Upper lobe of left lung (tissue), 6 donors: Measurements from ENCODE around the gene SPTBN1. TPM values are rescaled to one million over a fixed set of nuclear protein-coding genes. Genes with fewer than 3 reads are reported as not detected.

Source experiments
- ATAC-seq, 2 donors: fragments of 200-7000 bp; cut with Tn5 transposase; one replicate each; pipeline ENCODE4 v1.9.1; 2022; ENCODE audit warnings: mild to moderate bottlenecking in 2 of 2, moderate library complexity in 2 of 2; ENCODE audit not compliant: low FRiP score in 2 of 2
- DNase-seq, 2 donors: peaks; one replicate each; pipeline ENCODE4 v3.0.0-alpha.2; 2019 to 2020
- H3K27ac ChIP-seq, 4 donors: fragments of 200-600 bp; sonication (generic); one replicate each; pipeline ENCODE4 v1.5.1; 2016 to 2019
- H3K27me3 ChIP-seq, 4 donors: fragments of 200-600 bp; sonication (generic); one replicate each; pipeline ENCODE4 v1.5.1; 2017 to 2019
- H3K36me3 ChIP-seq, 4 donors: fragments of 200-600 bp; sonication (generic); one replicate each; pipeline ENCODE4 v1.5.1; 2016 to 2019
- H3K4me1 ChIP-seq, 4 donors: fragments of 200-600 bp; sonication (generic); one replicate each; pipeline ENCODE4 v1.5.1; 2018 to 2019
- H3K4me3 ChIP-seq, 4 donors: fragments of 200-600 bp; sonication (generic); one replicate each; pipeline ENCODE4 v1.5.1; 2017 to 2019; ENCODE audit warnings: mild to moderate bottlenecking in 2 of 4, moderate library complexity in 1 of 4
- H3K9me3 ChIP-seq, 4 donors: fragments of 200-600 bp; sonication (generic); one replicate each; pipeline ENCODE4 v1.5.1; 2018 to 2019
- CTCF ChIP-seq, 6 experiments: fragments of 450-650 bp in 4 of 6; fragments of 200-600 bp in 2 of 6; sonication (generic) in 2 of 6; IDR thresholded peaks; one replicate each; pipeline ENCODE4 v1.5.1; 2016 to 2019; ENCODE audit warnings: antibody characterized with exemption in 6 of 6
- EP300 ChIP-seq, 4 donors: sonication (generic); formaldehyde crosslinking; IDR thresholded peaks; one replicate each; pipeline ENCODE4 v1.5.1; 2017; ENCODE audit warnings: antibody characterized with exemption in 4 of 4, control low read depth in 2 of 4
- POLR2A ChIP-seq, 4 donors: fragments of 450-650 bp; IDR thresholded peaks; one replicate each; pipeline ENCODE4 v1.5.1; 2016 to 2017; ENCODE audit warnings: antibody characterized with exemption in 4 of 4, mild to moderate bottlenecking in 2 of 4
- POLR2AphosphoS5 ChIP-seq, 2 donors: sonication (generic); formaldehyde crosslinking; IDR thresholded peaks; one replicate each; pipeline ENCODE4 v1.5.1; 2017; ENCODE audit warnings: antibody characterized with exemption in 2 of 2
- WGBS, 2 donors: methylation state at CpG; one replicate each; pipeline ENCODE4 v1.1.5; 2017 to 2018; 5-methylcytosine and 5-hydroxymethylcytosine counted together
- total RNA-seq, 6 donors: library from RNA; depleted of rRNA in 4 of 6; stranded (reverse); fragments of >200 nt in 4 of 6; gene quantifications; one replicate each; pipeline versions ENCODE4 v1.1.0 to v1.2.1, GENCODE V29; 2016 to 2021
- donor health status: DM: no; HTN: no; CAD: no; lungs with moderate emphysema.
- donor health status: DM: no; HTN: yes; CAD: no; lungs with severe emphysema.

Gene SPTBN1
- total RNA-seq, 6 donors from 2014 or later, result 449 to 911 (median 654) TPM

GRCh38 chr2:54512183-54512582, 56.1 kb downstream of the SPTBN1 start:
- no peak overlapping the region for H3K4me3 ChIP-seq
- peak overlapping the region in 1 of 4 donors; percentile 36 for H3K27ac ChIP-seq
- TF ChIP-seq POLR2A (IDR thresholded peaks at IDR 0.05) (no peak), EP300 (IDR thresholded peaks at IDR 0.05) (no peak), POLR2AphosphoS5 (IDR thresholded peaks at IDR 0.05) (no peak), CTCF (IDR thresholded peaks at IDR 0.05) (no peak)
- no peaks in the 10 kb centered on the region for H3K9me3 ChIP-seq
- H3K27me3 ChIP-seq, result no peaks in the 10 kb centered on the region
- peaks cover 17 to 55% (median 35%) of the 10 kb centered on the region in 4 donors for H3K4me1 ChIP-seq
- 65 to 67% methylated on average over 3 of the region's 3 CpGs for WGBS, 2 donors
- ATAC-seq, result no peak
- DNase-seq, result no peak
- H3K36me3 ChIP-seq, result no peaks in the 10 kb centered on the region

- Histone ChIP-seq H3K4me1 (peaks cover 17 to 57% (median 39%) of the 10 kb centered on the region in 4 donors), H3K9me3 (no peaks in the 10 kb centered on the region), H3K27me3 (no peaks in the 10 kb centered on the region), H3K4me3 (no peak overlapping the region), H3K27ac (peak overlapping the region in 1 of 4 donors; percentile 36), H3K36me3 (no peaks in the 10 kb centered on the region)
- no peak for TF ChIP-seq POLR2A (IDR thresholded peaks at IDR 0.05)
- no peak for TF ChIP-seq CTCF (IDR thresholded peaks at IDR 0.05)
- no peak for TF ChIP-seq POLR2AphosphoS5 (IDR thresholded peaks at IDR 0.05)
- TF ChIP-seq EP300 (IDR thresholded peaks at IDR 0.05), result no peak
- 64 to 80% methylated on average over 4 of the region's 4 CpGs for WGBS, 2 donors
- ATAC-seq (peak in 1 of 2 donors; percentile 30), DNase-seq (no peak)
These were observed 56.7 kb downstream of the SPTBN1 start for GRCh38 chr2:54512663-54513362.

- H3K27me3 ChIP-seq, result no peaks in the 10 kb centered on the region
- TF ChIP-seq CTCF (IDR thresholded peaks at IDR 0.05), result no peak
- no peak for TF ChIP-seq POLR2AphosphoS5 (IDR thresholded peaks at IDR 0.05)
- no peak for TF ChIP-seq EP300 (IDR thresholded peaks at IDR 0.05)
- TF ChIP-seq POLR2A (IDR thresholded peaks at IDR 0.05), result no peak
- H3K4me1 ChIP-seq, result peaks cover 18 to 56% (median 44%) of the 10 kb centered on the region in 4 donors
- H3K27ac ChIP-seq, result peak overlapping the region in 1 of 4 donors; percentile 36
- no peak for DNase-seq
- ATAC-seq, result no peak
- H3K36me3 ChIP-seq, result no peaks in the 10 kb centered on the region
- no peaks in the 10 kb centered on the region for H3K9me3 ChIP-seq
- no peak overlapping the region for H3K4me3 ChIP-seq
These were observed 57.2 kb downstream of the SPTBN1 start for GRCh38 chr2:54513363-54513715.

GRCh38 chr2:54514822-54515569, 58.9 kb downstream of the SPTBN1 start:
- Histone ChIP-seq H3K27me3 (no peaks in the 10 kb centered on the region), H3K9me3 (no peaks in the 10 kb centered on the region), H3K4me3 (no peak overlapping the region), H3K36me3 (no peaks in the 10 kb centered on the region), H3K27ac (no peak overlapping the region), H3K4me1 (peaks cover 33 to 72% (median 53%) of the 10 kb centered on the region in 4 donors)
- 22 to 32% methylated on average over 1 of the region's 1 CpG for WGBS, 2 donors
- DNase-seq (no peak), ATAC-seq (peak in 1 of 2 donors; percentile 73)
- TF ChIP-seq CTCF (IDR thresholded peaks at IDR 0.05) (no peak), EP300 (IDR thresholded peaks at IDR 0.05) (no peak), POLR2AphosphoS5 (IDR thresholded peaks at IDR 0.05) (no peak), POLR2A (IDR thresholded peaks at IDR 0.05) (no peak)
